K562 (cell line): ENCODE measurements around the gene AGAP1. TPM values are rescaled to one million over a fixed set of nuclear protein-coding genes. Genes with fewer than 3 reads are reported as not detected.

Experiments
- ATAC-seq: fragments of 200-7000 bp; cut with Tn5 transposase; 3 replicates; pipeline ENCODE4 v1.9.1; 2020; ENCODE audit warnings: moderate library complexity
- BruUV-seq: library from RNA; stranded (reverse); fragments of 400-500 nt; replicated peaks from 2 replicates; lab custom pipeline; 2021; lab: Mats Ljungman, UMichigan
- CTCF ChIA-PET: fragments of 300-600 bp; formaldehyde crosslinking; extraction: SDS; loops from one replicate; lab custom pipeline; 2021; ENCODE audit warnings: low intra/inter-chr PET ratio; lab: Yijun Ruan, JAX
- POLR2A ChIA-PET: fragments of 300-600, 350-650 bp; sonication (Branson Sonifier 250); formaldehyde crosslinking; extraction: SDS; loops from one replicate; lab custom pipeline; 2021; ENCODE audit warnings: antibody characterized with exemption, inconsistent platforms; lab: Yijun Ruan, JAX
- DNase-seq, 4 experiments: peaks; one replicate each; pipeline versions ENCODE4 v3.0.0 to v3.0.0-alpha.2; 2011 to 2018; ENCODE audit warnings: low spot score in 3 of 4, mixed read lengths in 3 of 4; ENCODE audit errors: extremely low read depth in 1 of 4
- FAIRE-seq: peaks from 2 replicates; lab custom pipeline; 2011; peaks lifted over from hg19 to GRCh38; lab: Jason Lieb, UNC
- H2AFZ ChIP-seq: 2 replicates; pipeline ENCODE4 v1.6.0; 2011; ENCODE audit warnings: low read depth, low read length, control low read depth, inconsistent platforms
- H3K27ac ChIP-seq: fragments of 200-600 bp; 3 replicates; pipeline ENCODE4 v1.8.0; 2011; ENCODE audit warnings: low read depth, mild to moderate bottlenecking, control low read depth, inconsistent platforms, low read length, moderate library complexity, mixed read lengths; ENCODE audit errors: extremely low read depth
- H3K27me3 ChIP-seq, 2 experiments: fragments of 300-600 bp in 1 of 2; 2 replicates in 1 of 2; 3 replicates in 1 of 2; pipeline versions ENCODE4 v1.6.0 to v1.8.0; 2011; ENCODE audit warnings: inconsistent platforms in 2 of 2, low read length in 2 of 2, mild to moderate bottlenecking in 1 of 2, mixed read lengths in 1 of 2, moderate library complexity in 1 of 2; ENCODE audit not compliant: control insufficient read depth in 2 of 2, insufficient read depth in 2 of 2
- H3K36me3 ChIP-seq: fragments of 300-600 bp; 3 replicates; pipeline ENCODE4 v1.8.0; 2011; ENCODE audit warnings: mild to moderate bottlenecking, low read length, inconsistent platforms; ENCODE audit not compliant: control insufficient read depth, insufficient read depth
- H3K4me1 ChIP-seq, 2 experiments: fragments of 200-600 bp in 1 of 2; replicated peaks in 1 of 2; 2 replicates in 1 of 2; 3 replicates in 1 of 2; pipeline versions ENCODE4 v1.5.1 to v1.8.0; 2011; ENCODE audit warnings: inconsistent platforms in 2 of 2, low read length in 2 of 2, mild to moderate bottlenecking in 1 of 2, mixed read lengths in 1 of 2, moderate library complexity in 1 of 2; ENCODE audit not compliant: control insufficient read depth in 2 of 2, insufficient read depth in 2 of 2
- H3K4me2 ChIP-seq: 2 replicates; pipeline ENCODE4 v1.6.1; 2011; ENCODE audit warnings: low read length, control low read depth, inconsistent platforms, mixed read lengths; ENCODE audit not compliant: insufficient read depth
- H3K4me3 ChIP-seq: fragments of 200-600 bp; sonication (generic), shearing (Covaris generic); 2 replicates; pipeline ENCODE4 v1.5.1; 2016; ENCODE audit warnings: control low read depth, inconsistent platforms
- H3K79me2 ChIP-seq: fragments of 200-600 bp; 3 replicates; pipeline ENCODE4 v1.8.0; 2011; ENCODE audit warnings: low read length, inconsistent platforms; ENCODE audit not compliant: control insufficient read depth, insufficient read depth
- H3K9ac ChIP-seq, 2 experiments: 2 replicates each; pipeline versions ENCODE4 v1.6.0 to v1.6.1; 2011; ENCODE audit warnings: low read depth in 2 of 2, low read length in 2 of 2, control low read depth in 1 of 2, inconsistent platforms in 1 of 2, mild to moderate bottlenecking in 1 of 2, mixed read lengths in 1 of 2; ENCODE audit not compliant: insufficient read depth in 1 of 2
- H3K9me1 ChIP-seq: one replicate; pipeline ENCODE4 v1.6.0; 2011; ENCODE audit warnings: inconsistent platforms, mild to moderate bottlenecking, low read length, moderate library complexity; ENCODE audit not compliant: control insufficient read depth, insufficient read depth
- H3K9me3 ChIP-seq: replicated peaks from 2 replicates; pipeline ENCODE4 v1.5.1; 2011; ENCODE audit warnings: low read depth, low read length, inconsistent platforms; ENCODE audit not compliant: control insufficient read depth, insufficient read depth
- H4K20me1 ChIP-seq: replicated peaks from 2 replicates; pipeline ENCODE4 v1.6.1; 2011; ENCODE audit warnings: low read length, inconsistent platforms, mixed read lengths; ENCODE audit not compliant: control insufficient read depth, insufficient read depth
- E4F1 ChIP-seq: fragments of 250-450 bp; sonication (Bioruptor Pico); IDR thresholded peaks from 2 replicates; pipeline ENCODE4 v1.5.0; 2021; ENCODE audit warnings: mild to moderate bottlenecking, borderline replicate concordance
- KAT7 ChIP-seq: sonication (generic); formaldehyde crosslinking; IDR thresholded peaks from 2 replicates; pipeline ENCODE4 v1.8.0; 2022; ENCODE audit warnings: missing genetic modification reagents, mild to moderate bottlenecking, borderline replicate concordance
- ZNF740 ChIP-seq, 3 experiments: fragments of 200-800 bp in 1 of 3; sonication (Bioruptor generic) in 1 of 3; sonication (generic) in 1 of 3; formaldehyde crosslinking in 1 of 3; IDR thresholded peaks; 2 replicates each; pipeline versions ENCODE4 v1.6.1 to v1.8.0; 2016 to 2022; ENCODE audit warnings: mild to moderate bottlenecking in 2 of 3, missing compliant biosample characterization in 2 of 3, missing genetic modification characterization in 2 of 3, missing genetic modification reagents in 1 of 3
- WGBS: fragments of 100-300 bp; shearing (Covaris generic); methylation state at CpG from one replicate; pipeline ENCODE4 v1.1.6; 2016; ENCODE audit warnings: low coverage, mixed read lengths; ENCODE audit not compliant: insufficient coverage; ENCODE audit errors: missing lambda C conversion rate; 5-methylcytosine and 5-hydroxymethylcytosine counted together
- in situ Hi-C: fragments of 300-500 bp; cut with MboI; formaldehyde crosslinking; loops from 4 replicates; pipeline ENCODE4 v1.15.0; 2018; ENCODE audit warnings: inconsistent platforms, mixed read lengths
- intact Hi-C: fragments of 100-400 bp; cut with micrococcal nuclease; formaldehyde crosslinking; loops from 2 replicates; pipeline ENCODE4 v1.14.2; 2022
- polyA plus RNA-seq, 8 experiments: library from polyadenylated mRNA; depleted of rRNA in 4 of 8; stranded (reverse) in 5 of 8; unstranded in 3 of 8; fragments of >200 nt; fragmentation: Nextera tagmentation in 2 of 8; fragmentation: Illumina TruSeq in 1 of 8; extraction: Ambion mirVana in 2 of 8; extraction: Trizol in 1 of 8; gene quantifications; 2 replicates each; pipeline versions ENCODE4 v1.2.1 to v1.2.3, GENCODE V29; 2011 to 2014; ENCODE audit warnings: inconsistent platforms in 1 of 8, missing spikeins in 1 of 8
- total RNA-seq, 7 experiments: library from RNA; depleted of rRNA in 6 of 7; stranded (reverse); fragments of >200 nt in 6 of 7; fragmentation: Illumina TruSeq in 2 of 7; extraction: Trizol in 2 of 7; gene quantifications; 2 replicates each; pipeline versions ENCODE4 v1.2.1 to v1.2.3, GENCODE V29; 2011 to 2021; ENCODE audit warnings: low replicate concordance in 1 of 7
- TF ChIP-seq, protein P1 (sequence below): fragments of 250-450 bp; sonication (Bioruptor Pico); IDR thresholded peaks from 2 replicates; pipeline ENCODE4 v1.5.1; 2021; ENCODE audit warnings: mild to moderate bottlenecking

AGAP1 gene
- total and polyA plus RNA-seq, 9 of the 15 experiments (the other 6 are each of a cell fraction or from before 2014, with no cell fraction given): 1.3 to 24.0 (median 10.6) TPM

DNA sequence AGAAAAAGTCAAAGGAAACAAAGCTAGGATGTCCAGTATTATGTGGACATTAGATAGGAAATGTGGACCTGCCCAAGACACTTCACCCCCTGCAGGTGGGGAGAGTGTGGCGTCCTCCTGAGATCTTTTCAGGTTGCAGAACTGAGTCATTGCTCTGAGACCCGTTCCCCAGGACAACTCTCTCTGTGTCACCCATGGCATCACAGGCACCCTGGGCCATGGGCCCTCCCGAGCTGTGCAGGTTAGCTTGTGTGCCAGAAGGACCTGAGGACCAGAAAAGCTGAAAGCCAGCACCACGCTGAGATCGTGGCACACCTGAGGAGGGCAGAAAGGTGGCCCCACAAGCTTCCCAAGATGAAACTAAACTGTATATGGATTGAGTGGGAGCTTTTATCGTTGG lies 229.5 kb downstream of the AGAP1 start:
- no peak overlapping the region for H3K9ac ChIP-seq
- in situ Hi-C loops (no loop called here), intact Hi-C loops (no loop called here)
- no peak overlapping the region for H3K4me2 ChIP-seq
- ATAC-seq (no peak), DNase-seq (no peak), FAIRE-seq (no peak)
- no peaks in the 10 kb centered on the region for H3K79me2 ChIP-seq
- H3K36me3 ChIP-seq: peaks cover 19% of the 10 kb centered on the region; the same call in 1 of the 3 replicates
- H4K20me1 ChIP-seq: no peaks in the 10 kb centered on the region; the same call in 1 of the 2 replicates
- ChIA-PET POLR2A (interaction anchor here (0.6 kb wide), 1 partner anchor 837 kb away, joined by 3 read pairs; no protein-coding TSS in a partner anchor), CTCF (no interaction called here)
- H3K4me3 ChIP-seq: no peak overlapping the region
- no peaks in the 10 kb centered on the region for H3K9me3 ChIP-seq
- no peaks in the 10 kb centered on the region for H3K27me3 ChIP-seq
- H3K4me1 ChIP-seq: peaks cover 0 to 7% of the 10 kb centered on the region in 2 experiments; a peak in 2 of 5 replicates
- no peaks in the 10 kb centered on the region for H3K9me1 ChIP-seq
- no peak for TF ChIP-seq E4F1 (CRISPR knock-in tag)
- TF ChIP-seq, protein P1, sequence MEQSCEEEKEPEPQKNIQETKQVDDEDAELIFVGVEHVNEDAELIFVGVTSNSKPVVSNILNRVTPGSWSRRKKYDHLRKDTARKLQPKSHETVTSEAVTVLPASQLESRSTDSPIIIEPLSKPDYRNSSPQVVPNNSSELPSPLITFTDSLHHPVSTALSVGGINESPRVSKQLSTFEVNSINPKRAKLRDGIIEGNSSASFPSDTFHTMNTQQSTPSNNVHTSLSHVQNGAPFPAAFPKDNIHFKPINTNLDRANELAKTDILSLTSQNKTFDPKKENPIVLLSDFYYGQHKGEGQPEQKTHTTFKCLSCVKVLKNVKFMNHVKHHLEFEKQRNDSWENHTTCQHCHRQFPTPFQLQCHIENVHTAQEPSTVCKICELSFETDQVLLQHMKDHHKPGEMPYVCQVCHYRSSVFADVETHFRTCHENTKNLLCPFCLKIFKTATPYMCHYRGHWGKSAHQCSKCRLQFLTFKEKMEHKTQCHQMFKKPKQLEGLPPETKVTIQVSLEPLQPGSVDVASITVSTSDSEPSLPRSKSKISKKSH (CRISPR knock-in tag): no peak
- no peak for TF ChIP-seq ZNF740 (CRISPR knock-in tag; IDR thresholded peaks at IDR 0.05)
- no peak for TF ChIP-seq ZNF740 (tag; IDR thresholded peaks at IDR 0.05)
- no peak for TF ChIP-seq KAT7 (CRISPR knock-in tag)
- WGBS: 97% methylated on average over 5 of the region's 6 CpGs
- no peak overlapping the region for H2AFZ ChIP-seq
- BruUV-seq: no TSS peak
- H3K27ac ChIP-seq: no peak overlapping the region
